Lung (tissue), 12 donors: Measurements from ENCODE around the gene SLC41A2. TPM values are rescaled to one million over a fixed set of nuclear protein-coding genes. Genes with fewer than 3 reads are reported as not detected.
"Not testable (repeated sequence)": the region's sequence is repeated elsewhere in the genome, so short reads cannot be mapped to it uniquely, and the experiment has no call there.

Experiments
- ATAC-seq: fragments of 200-7000 bp; cut with Tn5 transposase; one replicate; pipeline ENCODE4 v1.9.1; 2020; ENCODE audit warnings: moderate number of reproducible peaks; ENCODE audit not compliant: insufficient read depth, low FRiP score
- DNase-seq, 3 donors: peaks; one replicate each; pipeline ENCODE4 v3.0.0-alpha.2; 2013 to 2017
- H3K27ac ChIP-seq, 2 donors: one replicate each; pipeline ENCODE4 v1.5.1; 2013; ENCODE audit warnings: mild to moderate bottlenecking in 2 of 2, moderate library complexity in 2 of 2, control low read depth in 1 of 2, inconsistent platforms in 1 of 2, low read depth in 1 of 2, low read length in 1 of 2
- H3K27me3 ChIP-seq, 3 donors: one replicate each; pipeline ENCODE4 v1.5.1; 2013; ENCODE audit warnings: low read length in 2 of 3; ENCODE audit not compliant: control insufficient read depth in 3 of 3, insufficient read depth in 3 of 3
- H3K36me3 ChIP-seq, 4 donors: one replicate each; pipeline ENCODE4 v1.5.1; 2013; ENCODE audit warnings: low read length in 4 of 4, mild to moderate bottlenecking in 1 of 4, moderate library complexity in 1 of 4; ENCODE audit not compliant: control insufficient read depth in 4 of 4, insufficient read depth in 4 of 4
- H3K4me1 ChIP-seq, 5 donors: one replicate each; pipeline ENCODE4 v1.5.1; 2013; ENCODE audit warnings: low read length in 5 of 5, mild to moderate bottlenecking in 2 of 5, moderate library complexity in 1 of 5; ENCODE audit not compliant: control insufficient read depth in 5 of 5, insufficient read depth in 5 of 5
- H3K4me3 ChIP-seq: one replicate; pipeline ENCODE4 v1.5.1; 2013; ENCODE audit warnings: mild to moderate bottlenecking, control low read depth, moderate library complexity
- H3K9ac ChIP-seq, 2 donors: one replicate each; pipeline ENCODE4 v1.5.1; 2013; ENCODE audit warnings: low read length in 2 of 2, control low read depth in 1 of 2; ENCODE audit not compliant: insufficient read depth in 1 of 2
- H3K9me3 ChIP-seq, 4 donors: one replicate each; pipeline ENCODE4 v1.5.1; 2013; ENCODE audit warnings: low read length in 3 of 4, mild to moderate bottlenecking in 1 of 4, moderate library complexity in 1 of 4; ENCODE audit not compliant: control insufficient read depth in 4 of 4, insufficient read depth in 3 of 4
- WGBS, 2 donors: extraction: QIAGEN DNeasy Blood & Tissue Kit; methylation state at CpG; one replicate each; pipeline ENCODE4 v1.1.7; 2013; 5-methylcytosine and 5-hydroxymethylcytosine counted together
- polyA plus RNA-seq, 2 donors: library from polyadenylated mRNA; stranded (reverse); fragments of 200-250 nt; gene quantifications; one replicate each; pipeline ENCODE4 v1.2.1, GENCODE V29; 2013
- total RNA-seq, 2 donors: library from RNA; depleted of rRNA in 1 of 2; stranded (reverse); fragments of >200 nt in 1 of 2; gene quantifications; one replicate each; pipeline ENCODE4 v1.2.1, GENCODE V29; 2014 to 2021
- TF ChIP-seq, protein P1 (sequence below): IDR thresholded peaks from 2 replicates; pipeline ENCODE4 v1.5.1; 2012; ENCODE audit warnings: mild to moderate bottlenecking; ENCODE audit errors: control extremely low read depth, extremely low read depth
- donor health status: control.
- donor health status: control.
- donor health status: Bipolar disorder and iron deficiency.
- donor health status: healthy.
- donor health status: DM: yes; HTN: yes; CAD: no.

The SLC41A2 gene
- total and polyA plus RNA-seq, 4 donors = 6.2 to 64.7 (median 24.7) TPM

DNA sequence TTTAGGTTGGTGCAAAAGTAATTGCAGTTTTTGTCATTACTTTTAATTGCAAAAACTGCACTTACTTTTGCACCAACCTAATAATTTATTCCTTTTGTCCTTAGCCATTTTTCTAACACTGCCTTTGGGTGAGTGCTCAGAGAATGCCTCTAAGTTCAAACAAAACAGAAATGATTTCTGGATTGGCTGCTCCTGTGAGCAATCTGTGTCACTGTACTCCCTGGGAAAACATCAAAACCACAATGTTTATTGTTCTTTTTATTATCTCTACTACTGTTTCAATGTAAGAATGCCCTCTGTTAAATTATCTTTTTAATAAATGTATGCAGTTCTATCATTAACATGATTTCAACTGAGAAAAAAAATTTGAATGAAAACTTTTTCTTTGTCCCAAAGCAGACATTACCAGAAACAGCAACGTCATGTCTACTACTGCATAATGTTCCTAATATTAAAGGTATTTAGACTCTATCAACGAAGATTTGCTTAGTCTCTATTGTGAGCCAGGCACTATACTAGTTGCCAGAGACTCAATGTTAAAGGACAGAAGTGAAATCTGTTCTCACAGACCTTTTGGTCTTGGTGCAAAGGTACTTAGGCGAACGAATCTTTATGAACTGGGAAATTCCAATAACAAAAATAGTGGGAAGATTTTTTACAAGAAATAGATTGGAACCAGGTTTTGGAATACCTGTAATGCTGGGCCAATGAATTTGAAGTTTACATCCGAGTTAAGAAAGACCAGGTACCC is 6.2 kb downstream of the SLC41A2 start:
- H3K27me3 ChIP-seq = peaks cover 0 to 37% (median 18%) of the 10 kb centered on the region in 3 donors
- DNase-seq (no peak), ATAC-seq (no peak)
- TF ChIP-seq, protein P1, sequence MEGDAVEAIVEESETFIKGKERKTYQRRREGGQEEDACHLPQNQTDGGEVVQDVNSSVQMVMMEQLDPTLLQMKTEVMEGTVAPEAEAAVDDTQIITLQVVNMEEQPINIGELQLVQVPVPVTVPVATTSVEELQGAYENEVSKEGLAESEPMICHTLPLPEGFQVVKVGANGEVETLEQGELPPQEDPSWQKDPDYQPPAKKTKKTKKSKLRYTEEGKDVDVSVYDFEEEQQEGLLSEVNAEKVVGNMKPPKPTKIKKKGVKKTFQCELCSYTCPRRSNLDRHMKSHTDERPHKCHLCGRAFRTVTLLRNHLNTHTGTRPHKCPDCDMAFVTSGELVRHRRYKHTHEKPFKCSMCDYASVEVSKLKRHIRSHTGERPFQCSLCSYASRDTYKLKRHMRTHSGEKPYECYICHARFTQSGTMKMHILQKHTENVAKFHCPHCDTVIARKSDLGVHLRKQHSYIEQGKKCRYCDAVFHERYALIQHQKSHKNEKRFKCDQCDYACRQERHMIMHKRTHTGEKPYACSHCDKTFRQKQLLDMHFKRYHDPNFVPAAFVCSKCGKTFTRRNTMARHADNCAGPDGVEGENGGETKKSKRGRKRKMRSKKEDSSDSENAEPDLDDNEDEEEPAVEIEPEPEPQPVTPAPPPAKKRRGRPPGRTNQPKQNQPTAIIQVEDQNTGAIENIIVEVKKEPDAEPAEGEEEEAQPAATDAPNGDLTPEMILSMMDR = no peak
- H3K9me3 ChIP-seq = no peaks in the 10 kb centered on the region
- H3K36me3 ChIP-seq = no peaks in the 10 kb centered on the region
- no peak overlapping the region for H3K27ac ChIP-seq
- H3K9ac ChIP-seq = no peak overlapping the region
- WGBS, 2 donors = 84 to 88% methylated on average over 5 of the region's 5 CpGs
- H3K4me1 ChIP-seq = no peaks in the 10 kb centered on the region
- H3K4me3 ChIP-seq = no peak overlapping the region

DNA sequence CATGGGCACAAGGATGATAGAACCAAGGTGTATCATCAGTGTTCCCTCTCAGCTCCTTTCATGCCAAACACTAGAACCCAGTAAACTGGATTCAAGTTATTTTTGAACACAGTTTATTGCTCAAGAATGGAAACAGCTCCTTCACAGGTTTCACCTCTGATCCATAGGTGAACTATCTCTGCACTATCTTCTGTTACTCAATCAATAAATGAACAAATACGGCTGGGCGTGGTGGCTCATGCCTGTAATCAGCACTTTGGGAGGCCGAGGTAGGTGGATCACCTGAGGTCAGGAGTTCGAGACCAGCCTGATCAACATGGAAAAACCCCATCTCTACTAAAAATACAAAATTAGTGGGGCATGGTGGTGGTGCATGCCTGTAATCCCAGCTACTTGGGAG is 9.4 kb downstream of the SLC41A2 start:
- not testable (repeated sequence) for H3K4me3 ChIP-seq, H3K27ac ChIP-seq, DNase-seq, H3K36me3 ChIP-seq, ATAC-seq, H3K9me3 ChIP-seq, H3K9ac ChIP-seq, H3K4me1 ChIP-seq
- H3K27me3 ChIP-seq = peaks cover 0 to 14% (median 4%) of the 10 kb centered on the region in 3 donors
- WGBS, 2 donors = 92 to 96% methylated on average over 4 of the region's 4 CpGs

DNA sequence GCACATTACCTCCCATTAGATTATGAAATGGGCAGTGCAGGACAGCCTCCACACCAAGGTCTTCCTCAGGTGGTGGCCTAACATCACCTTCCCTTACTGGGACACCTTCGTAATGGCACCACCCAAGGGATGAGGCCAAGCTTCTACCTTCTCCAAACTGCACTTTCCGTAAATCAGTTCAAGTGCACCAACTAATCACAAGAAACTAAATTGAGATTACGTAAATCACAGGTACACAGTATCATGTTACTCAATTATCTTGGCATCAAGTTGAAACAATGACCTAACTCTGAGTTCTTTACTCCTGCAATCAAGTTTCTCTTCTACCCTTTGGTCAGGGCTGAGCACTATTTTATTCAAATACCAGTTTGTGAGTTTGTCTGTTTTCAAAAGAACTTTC is 13.8 kb downstream of the SLC41A2 start:
- H3K27me3 ChIP-seq = peaks cover 0 to 3% (median 0%) of the 10 kb centered on the region in 3 donors
- WGBS, 2 donors = 79 to 95% methylated on average over 3 of the region's 3 CpGs
- TF ChIP-seq, protein P1 = no peak
- H3K4me3 ChIP-seq = no peak overlapping the region
- ATAC-seq (no peak), DNase-seq (no peak)
- H3K9ac ChIP-seq = no peak overlapping the region
- H3K9me3 ChIP-seq = peaks cover 0 to 5% (median 0%) of the 10 kb centered on the region in 4 donors
- H3K36me3 ChIP-seq = no peaks in the 10 kb centered on the region
- peak overlapping the region in 1 of 2 donors; percentile 72 for H3K27ac ChIP-seq
- no peaks in the 10 kb centered on the region for H3K4me1 ChIP-seq

DNA sequence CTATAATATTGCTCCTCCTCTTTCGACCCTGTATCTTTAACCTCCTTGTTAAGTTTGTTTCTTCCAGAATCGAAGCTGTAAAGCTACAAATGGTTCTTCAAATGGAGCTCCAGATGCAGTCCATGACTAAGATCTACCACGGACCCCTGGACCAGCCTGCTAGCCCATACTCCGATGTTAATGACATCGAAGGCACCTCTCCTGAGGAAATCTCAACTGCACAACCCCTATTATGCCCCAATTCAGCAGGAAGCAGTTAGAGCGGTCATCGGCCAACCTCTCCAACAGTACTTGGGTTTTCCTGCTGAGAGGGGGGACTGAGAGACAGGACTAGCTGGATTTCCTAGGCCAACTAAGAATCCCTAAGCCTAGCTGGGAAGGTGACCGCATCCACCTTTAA is 14.7 kb downstream of the SLC41A2 start:
- not testable (repeated sequence) for ATAC-seq, DNase-seq, H3K9ac ChIP-seq, H3K4me1 ChIP-seq, H3K27ac ChIP-seq, H3K27me3 ChIP-seq, H3K9me3 ChIP-seq, H3K36me3 ChIP-seq, H3K4me3 ChIP-seq
- 96% methylated on average over 8 of the region's 8 CpGs for WGBS, 2 donors
